Measurements from ENCODE around the gene KLF13. TPM values are rescaled to one million over a fixed set of nuclear protein-coding genes. Genes with fewer than 3 reads are reported as not detected.
A peak's percentile ranks its signal among the peaks of the same experiment; 100 is the strongest.

Gene KLF13
- total and polyA plus RNA-seq, 10 of the 15 experiments (the other 5 are each of a cell fraction or from before 2014, with no cell fraction given), result 20.3 to 109 (median 51.4) TPM

DNA sequence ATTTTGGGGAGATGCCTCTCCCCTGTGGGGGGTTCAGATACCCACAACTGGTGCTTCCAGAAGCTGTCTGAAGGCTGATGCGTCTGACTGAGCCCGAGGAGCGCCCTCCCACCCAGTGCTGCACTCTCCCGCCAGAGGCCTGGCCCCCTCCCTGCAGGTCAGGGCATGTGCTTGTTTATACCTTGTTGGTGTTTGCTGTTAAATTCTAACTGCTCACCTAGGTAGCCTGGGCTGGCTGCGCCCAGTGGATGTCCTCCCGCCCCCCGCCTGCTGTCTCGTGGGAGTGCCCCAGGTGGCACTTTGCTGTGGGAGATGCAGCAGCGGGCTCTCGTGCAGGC is 12.9 kb downstream of the KLF13 start:
- peak overlapping the region; percentile 97 for H3K4me2 ChIP-seq (ENCODE audit: control insufficient read depth, insufficient read depth)
- H3K27me3 ChIP-seq (replicated peaks in 1 of 2; ENCODE audit: control insufficient read depth in 2 of 2, insufficient read depth in 2 of 2, low read length in 1 of 2), result no peaks in the 10 kb centered on the region
- RAD21 ChIA-PET (ENCODE audit: unreplicated experiment), result interaction anchor here (0.9 to 2.4 kb wide), 2 partner anchors 14 to 111 kb away, joined by 4 to 16 read pairs; no protein-coding TSS in a partner anchor
- no peak overlapping the region for H2AFZ ChIP-seq (ENCODE audit: control insufficient read depth, low read depth, low read length)
- H3K9me3 ChIP-seq (replicated peaks; ENCODE audit: control insufficient read depth, insufficient read depth, low read length), result no peaks in the 10 kb centered on the region
- peaks cover 95% of the 10 kb centered on the region for H3K4me1 ChIP-seq (ENCODE audit: control insufficient read depth, insufficient read depth, low read length)
- BruUV-seq (replicated peaks), result no TSS peak
- H3K79me2 ChIP-seq (ENCODE audit: control insufficient read depth, insufficient read depth, low read length), result peaks cover 99% of the 10 kb centered on the region
- no peak for FAIRE-seq
- intact Hi-C loops (cut with micrococcal nuclease; ENCODE audit: unreplicated experiment) (no loop called here), in situ Hi-C loops (cut with MboI) (loop anchor here (10.0 to 25.0 kb wide), 3 partner anchors 335 to 1273 kb away; partner anchors contain the start of genes ARHGAP11A and ARHGAP11B)
- peak overlapping the region; percentile 83 for H3K27ac ChIP-seq (ENCODE audit: control insufficient read depth, insufficient read depth)
- SMC1A ChIA-PET (ENCODE audit: uncharacterized antibody, unreplicated experiment), result interaction anchor here (1.8 kb wide), 1 partner anchor 27 kb away, joined by 6 read pairs; no protein-coding TSS in a partner anchor
- WGBS (ENCODE audit: insufficient coverage, insufficient replicate concordance, low lambda C conversion rate, missing lambda C conversion rate), result 78% methylated on average over 10 of the region's 10 CpGs
- peaks cover 7 to 24% of the 10 kb centered on the region in 2 experiments for H3K36me3 ChIP-seq (ENCODE audit: control insufficient read depth in 2 of 2, insufficient read depth in 2 of 2, low read length in 1 of 2)
- peaks cover 10% of the 10 kb centered on the region for H4K20me1 ChIP-seq (ENCODE audit: control insufficient read depth, insufficient read depth)
- no peak overlapping the region for H3K9ac ChIP-seq (ENCODE audit: control insufficient read depth, insufficient read depth, low read length)
- DNase-seq (ENCODE audit: low read depth, low spot score), result no peak
- POLR2A ChIA-PET, result no interaction called here
- TF ChIP-seq SUPT20H (IDR thresholded peaks at IDR 0.05; ENCODE audit: borderline replicate concordance, control insufficient read depth, low read depth, low read length) (no peak), ZBTB33 (IDR thresholded peaks at IDR 0.05) (no peak), TBL1XR1 (IDR thresholded peaks at IDR 0.05; ENCODE audit: low read depth, low read length) (no peak), SIX5 (IDR thresholded peaks at IDR 0.05; ENCODE audit: low read depth, low read length, severe bottlenecking) (no peak), SIN3A (IDR thresholded peaks at IDR 0.05; ENCODE audit: low read depth, low read length) (no peak), IKZF1 (conservative IDR thresholded peaks at IDR 0.05) (no peak), NFIC (IDR thresholded peaks at IDR 0.05; ENCODE audit: low read depth, low read length) (no peak), YY1 (IDR thresholded peaks at IDR 0.05; ENCODE audit: low read depth, low read length) (no peak), STAT1 (conservative IDR thresholded peaks at IDR 0.05) (no peak)
- TF ChIP-seq, protein P1, sequence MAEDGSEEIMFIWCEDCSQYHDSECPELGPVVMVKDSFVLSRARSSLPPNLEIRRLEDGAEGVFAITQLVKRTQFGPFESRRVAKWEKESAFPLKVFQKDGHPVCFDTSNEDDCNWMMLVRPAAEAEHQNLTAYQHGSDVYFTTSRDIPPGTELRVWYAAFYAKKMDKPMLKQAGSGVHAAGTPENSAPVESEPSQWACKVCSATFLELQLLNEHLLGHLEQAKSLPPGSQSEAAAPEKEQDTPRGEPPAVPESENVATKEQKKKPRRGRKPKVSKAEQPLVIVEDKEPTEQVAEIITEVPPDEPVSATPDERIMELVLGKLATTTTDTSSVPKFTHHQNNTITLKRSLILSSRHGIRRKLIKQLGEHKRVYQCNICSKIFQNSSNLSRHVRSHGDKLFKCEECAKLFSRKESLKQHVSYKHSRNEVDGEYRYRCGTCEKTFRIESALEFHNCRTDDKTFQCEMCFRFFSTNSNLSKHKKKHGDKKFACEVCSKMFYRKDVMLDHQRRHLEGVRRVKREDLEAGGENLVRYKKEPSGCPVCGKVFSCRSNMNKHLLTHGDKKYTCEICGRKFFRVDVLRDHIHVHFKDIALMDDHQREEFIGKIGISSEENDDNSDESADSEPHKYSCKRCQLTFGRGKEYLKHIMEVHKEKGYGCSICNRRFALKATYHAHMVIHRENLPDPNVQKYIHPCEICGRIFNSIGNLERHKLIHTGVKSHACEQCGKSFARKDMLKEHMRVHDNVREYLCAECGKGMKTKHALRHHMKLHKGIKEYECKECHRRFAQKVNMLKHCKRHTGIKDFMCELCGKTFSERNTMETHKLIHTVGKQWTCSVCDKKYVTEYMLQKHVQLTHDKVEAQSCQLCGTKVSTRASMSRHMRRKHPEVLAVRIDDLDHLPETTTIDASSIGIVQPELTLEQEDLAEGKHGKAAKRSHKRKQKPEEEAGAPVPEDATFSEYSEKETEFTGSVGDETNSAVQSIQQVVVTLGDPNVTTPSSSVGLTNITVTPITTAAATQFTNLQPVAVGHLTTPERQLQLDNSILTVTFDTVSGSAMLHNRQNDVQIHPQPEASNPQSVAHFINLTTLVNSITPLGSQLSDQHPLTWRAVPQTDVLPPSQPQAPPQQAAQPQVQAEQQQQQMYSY (CRISPR knock-in tag; IDR thresholded peaks at IDR 0.05), result no peak
- H3K4me3 ChIP-seq, result no peak overlapping the region
- CTCF ChIA-PET, result no interaction called here
- ATAC-seq, result no peak
